ENCODE measurements around the gene TENM4. TPM values are rescaled to one million over a fixed set of nuclear protein-coding genes. Genes with fewer than 3 reads are reported as not detected.

TENM4 gene
- total RNA-seq, 1 experiment from 2014 or later, result 9.9 TPM

DNA sequence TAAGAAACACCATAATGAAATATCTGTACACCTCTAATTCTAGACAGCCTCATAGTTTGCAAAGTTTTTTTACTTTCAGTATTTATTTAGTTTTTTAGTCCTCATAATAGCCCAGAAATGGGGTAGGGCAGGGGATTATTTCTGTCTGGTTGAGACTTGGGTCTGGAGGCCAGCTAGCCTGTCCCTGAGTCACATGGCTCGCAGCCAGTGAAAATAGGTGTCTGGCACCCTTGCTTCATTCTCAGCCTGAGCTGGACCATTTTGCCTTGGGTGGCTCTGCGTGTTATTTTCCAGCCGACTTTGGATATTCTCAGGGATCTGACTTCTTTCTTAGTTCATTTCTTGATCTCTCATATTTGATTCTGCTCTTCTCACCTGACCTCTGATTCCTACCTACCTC is 742.2 kb downstream of the TENM4 start:
- peaks cover 7% of the 10 kb centered on the region for H3K4me1 Mint-ChIP-seq (ENCODE audit: insufficient read depth, unreplicated experiment)
- no peaks in the 10 kb centered on the region for H3K9me3 Mint-ChIP-seq (ENCODE audit: unreplicated experiment)
- DNase-seq (ENCODE audit: unreplicated experiment), result peak; percentile 92
- intact Hi-C loops (cut with micrococcal nuclease), result no loop called here
- POLR2A ChIA-PET, result interaction anchor here (1.0 kb wide), 1 partner anchor 34 kb away, joined by 3 read pairs; no protein-coding TSS in a partner anchor
- BruUV-seq (replicated peaks), result no TSS peak
- no peaks in the 10 kb centered on the region for H3K36me3 Mint-ChIP-seq (ENCODE audit: insufficient read depth, unreplicated experiment)
- H3K27ac Mint-ChIP-seq (ENCODE audit: low read depth, unreplicated experiment), result no peak overlapping the region
- no peaks in the 10 kb centered on the region for H3K27me3 Mint-ChIP-seq (ENCODE audit: insufficient read depth, unreplicated experiment)
- H3K4me3 Mint-ChIP-seq (ENCODE audit: unreplicated experiment), result no peak overlapping the region
- CTCF ChIA-PET, result interaction anchor here (0.7 to 5.7 kb wide), 4 partner anchors 9 to 50 kb away, joined by 3 to 19 read pairs (median 3); no protein-coding TSS in a partner anchor
- TF ChIP-seq, protein P1, sequence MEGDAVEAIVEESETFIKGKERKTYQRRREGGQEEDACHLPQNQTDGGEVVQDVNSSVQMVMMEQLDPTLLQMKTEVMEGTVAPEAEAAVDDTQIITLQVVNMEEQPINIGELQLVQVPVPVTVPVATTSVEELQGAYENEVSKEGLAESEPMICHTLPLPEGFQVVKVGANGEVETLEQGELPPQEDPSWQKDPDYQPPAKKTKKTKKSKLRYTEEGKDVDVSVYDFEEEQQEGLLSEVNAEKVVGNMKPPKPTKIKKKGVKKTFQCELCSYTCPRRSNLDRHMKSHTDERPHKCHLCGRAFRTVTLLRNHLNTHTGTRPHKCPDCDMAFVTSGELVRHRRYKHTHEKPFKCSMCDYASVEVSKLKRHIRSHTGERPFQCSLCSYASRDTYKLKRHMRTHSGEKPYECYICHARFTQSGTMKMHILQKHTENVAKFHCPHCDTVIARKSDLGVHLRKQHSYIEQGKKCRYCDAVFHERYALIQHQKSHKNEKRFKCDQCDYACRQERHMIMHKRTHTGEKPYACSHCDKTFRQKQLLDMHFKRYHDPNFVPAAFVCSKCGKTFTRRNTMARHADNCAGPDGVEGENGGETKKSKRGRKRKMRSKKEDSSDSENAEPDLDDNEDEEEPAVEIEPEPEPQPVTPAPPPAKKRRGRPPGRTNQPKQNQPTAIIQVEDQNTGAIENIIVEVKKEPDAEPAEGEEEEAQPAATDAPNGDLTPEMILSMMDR (IDR thresholded peaks at IDR 0.05; ENCODE audit: unreplicated experiment), result no peak

DNA sequence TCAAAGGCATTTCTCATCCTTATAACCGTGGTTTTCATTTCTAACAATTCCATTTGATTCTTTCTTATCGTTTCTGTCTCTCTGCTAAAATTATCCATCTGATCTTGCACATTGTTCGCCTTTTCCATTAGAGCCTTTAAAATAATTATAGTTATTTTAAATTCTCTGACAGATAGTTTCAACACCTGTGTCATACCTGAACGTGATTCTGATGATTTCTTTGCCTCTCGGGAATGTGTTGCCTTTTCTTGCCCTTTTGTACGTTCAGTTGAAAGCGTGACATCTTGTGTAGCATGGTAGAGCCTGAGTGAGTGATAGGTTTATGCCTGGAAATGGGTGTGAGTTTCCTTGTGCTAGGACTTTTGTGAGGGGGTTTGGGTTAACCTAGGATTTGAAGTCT is 744.7 kb downstream of the TENM4 start:
- ChIA-PET POLR2A (no interaction called here), CTCF (interaction anchor here (5.7 kb wide), 1 partner anchor 20 kb away, joined by 19 read pairs; no protein-coding TSS in a partner anchor)
- no peak overlapping the region for H3K4me3 Mint-ChIP-seq (ENCODE audit: unreplicated experiment)
- H3K27ac Mint-ChIP-seq (ENCODE audit: low read depth, unreplicated experiment), result no peak overlapping the region
- DNase-seq (ENCODE audit: unreplicated experiment), result no peak
- H3K9me3 Mint-ChIP-seq (ENCODE audit: unreplicated experiment), result no peaks in the 10 kb centered on the region
- TF ChIP-seq, protein P1 (IDR thresholded peaks at IDR 0.05; ENCODE audit: unreplicated experiment), result no peak
- no peaks in the 10 kb centered on the region for H3K36me3 Mint-ChIP-seq (ENCODE audit: insufficient read depth, unreplicated experiment)
- intact Hi-C loops (cut with micrococcal nuclease), result no loop called here
- no TSS peak for BruUV-seq (replicated peaks)
- H3K27me3 Mint-ChIP-seq (ENCODE audit: insufficient read depth, unreplicated experiment), result no peaks in the 10 kb centered on the region
- peaks cover 8% of the 10 kb centered on the region for H3K4me1 Mint-ChIP-seq (ENCODE audit: insufficient read depth, unreplicated experiment)

DNA sequence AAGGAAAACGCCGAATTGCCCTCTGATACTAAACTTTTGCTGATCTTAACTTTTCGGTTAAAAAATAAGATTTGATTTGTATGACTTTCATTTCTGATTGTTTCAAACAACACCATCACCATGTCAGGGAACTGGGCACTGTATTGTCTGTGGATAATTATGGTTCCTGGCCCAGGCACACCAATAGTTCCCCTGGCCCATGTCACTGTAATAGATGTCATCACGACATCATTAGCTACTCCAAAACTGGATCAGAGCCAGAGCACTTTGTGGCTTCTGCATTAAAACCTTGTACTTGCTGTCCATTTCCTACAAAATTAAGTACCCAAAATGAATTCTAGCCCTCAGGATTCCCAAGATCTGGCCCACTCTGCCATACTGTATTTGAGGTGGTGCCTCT is 746.7 kb downstream of the TENM4 start:
- H3K4me3 Mint-ChIP-seq (ENCODE audit: unreplicated experiment), result no peak overlapping the region
- DNase-seq (ENCODE audit: unreplicated experiment), result no peak
- no peaks in the 10 kb centered on the region for H3K36me3 Mint-ChIP-seq (ENCODE audit: insufficient read depth, unreplicated experiment)
- H3K4me1 Mint-ChIP-seq (ENCODE audit: insufficient read depth, unreplicated experiment), result peaks cover 13% of the 10 kb centered on the region
- CTCF ChIA-PET, result interaction anchor here (1.1 to 5.7 kb wide), 3 partner anchors 13 to 29 kb away, joined by 3 to 19 read pairs (median 4); no protein-coding TSS in a partner anchor
- no peaks in the 10 kb centered on the region for H3K27me3 Mint-ChIP-seq (ENCODE audit: insufficient read depth, unreplicated experiment)
- BruUV-seq (replicated peaks), result no TSS peak
- H3K27ac Mint-ChIP-seq (ENCODE audit: low read depth, unreplicated experiment), result no peak overlapping the region
- no peaks in the 10 kb centered on the region for H3K9me3 Mint-ChIP-seq (ENCODE audit: unreplicated experiment)
- POLR2A ChIA-PET, result no interaction called here
- TF ChIP-seq, protein P1 (IDR thresholded peaks at IDR 0.05; ENCODE audit: unreplicated experiment), result no peak
- intact Hi-C loops (cut with micrococcal nuclease), result no loop called here

DNA sequence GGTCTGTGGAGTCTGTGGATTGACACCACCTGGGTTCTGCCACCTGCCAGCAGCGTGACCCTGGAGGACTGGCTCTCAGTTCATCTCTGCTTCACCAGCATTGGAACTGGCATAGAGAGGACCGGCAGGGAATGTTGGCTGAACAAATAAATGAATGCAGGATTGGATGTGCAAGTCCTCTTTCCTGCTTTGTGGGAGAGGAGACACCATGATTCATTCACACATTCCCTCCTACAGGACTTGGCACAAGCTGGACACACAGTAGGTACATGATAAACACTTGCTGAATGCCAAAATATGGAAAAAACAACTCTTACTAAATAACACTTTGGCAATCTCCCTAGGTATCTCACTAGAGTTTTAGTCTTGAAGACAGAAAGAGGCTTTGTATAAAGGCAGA is 749.6 kb downstream of the TENM4 start:
- CTCF ChIA-PET, result no interaction called here
- intact Hi-C loops (cut with micrococcal nuclease), result no loop called here
- Mint-ChIP-seq H3K27me3 (ENCODE audit: insufficient read depth, unreplicated experiment) (no peaks in the 10 kb centered on the region), H3K4me1 (ENCODE audit: insufficient read depth, unreplicated experiment) (peaks cover 6% of the 10 kb centered on the region), H3K36me3 (ENCODE audit: insufficient read depth, unreplicated experiment) (no peaks in the 10 kb centered on the region), H3K9me3 (ENCODE audit: unreplicated experiment) (no peaks in the 10 kb centered on the region), H3K4me3 (ENCODE audit: unreplicated experiment) (no peak overlapping the region), H3K27ac (ENCODE audit: low read depth, unreplicated experiment) (no peak overlapping the region)
- POLR2A ChIA-PET, result no interaction called here
- DNase-seq (ENCODE audit: unreplicated experiment), result peak; percentile 26
- no TSS peak for BruUV-seq (replicated peaks)
- TF ChIP-seq, protein P1 (IDR thresholded peaks at IDR 0.05; ENCODE audit: unreplicated experiment), result no peak

All from MCF 10A (cell line).